PC-9 (cell line): ENCODE data around the gene NOTO. TPM values are rescaled to one million over a fixed set of nuclear protein-coding genes. Genes with fewer than 3 reads are reported as not detected.

Experiments used
- BruUV-seq: library from RNA; stranded (reverse); fragments of 400-500 nt; replicated peaks from 2 replicates; lab custom pipeline; 2021; lab: Mats Ljungman, UMichigan
- CTCF ChIA-PET: fragments of 300-600 bp; sonication (Branson Sonifier 250); formaldehyde crosslinking; loops from one replicate; lab custom pipeline; 2022; ENCODE audit warnings: antibody characterized with exemption; lab: Charles Lee
- POLR2A ChIA-PET: fragments of 300-600 bp; sonication (Branson Sonifier 250); formaldehyde crosslinking; loops from one replicate; lab custom pipeline; 2022; ENCODE audit warnings: antibody characterized with exemption; ENCODE audit not compliant: unreplicated experiment; lab: Charles Lee
- DNase-seq, 2 experiments: peaks; one replicate each; pipeline versions ENCODE4 v3.0.0 to v3.0.0-alpha.2; 2015 to 2022; ENCODE audit warnings: mixed read lengths in 1 of 2
- H2AFZ ChIP-seq: fragments of 200-600 bp; sonication (generic); 2 replicates; pipeline ENCODE4 v1.8.1; 2017; ENCODE audit warnings: antibody characterized with exemption
- H3F3A ChIP-seq: fragments of 200-600 bp; sonication (generic); 2 replicates; pipeline ENCODE4 v1.8.1; 2017; ENCODE audit warnings: antibody characterized with exemption, mild to moderate bottlenecking, low read depth; ENCODE audit not compliant: insufficient read depth
- H3K27ac ChIP-seq: fragments of 200-600 bp; sonication (generic); 2 replicates; pipeline ENCODE4 v1.6.1; 2016; ENCODE audit warnings: mixed run types
- H3K27me3 ChIP-seq: fragments of 200-600 bp; sonication (generic); 2 replicates; pipeline ENCODE4 v1.6.1; 2016; ENCODE audit warnings: low read depth, mixed run types; ENCODE audit not compliant: insufficient read depth
- H3K36me3 ChIP-seq: fragments of 200-600 bp; sonication (generic); 2 replicates; pipeline ENCODE4 v1.6.1; 2016; ENCODE audit warnings: low read depth, mixed run types
- H3K4me1 ChIP-seq: fragments of 200-600 bp; sonication (generic); replicated peaks from 2 replicates; pipeline ENCODE4 v1.6.1; 2016; ENCODE audit warnings: mixed run types; ENCODE audit not compliant: insufficient read depth
- H3K4me2 ChIP-seq: fragments of 200-600 bp; sonication (generic); 2 replicates; pipeline ENCODE4 v1.6.1; 2017; ENCODE audit warnings: mixed run types
- H3K4me3 ChIP-seq: fragments of 200-600 bp; sonication (generic); 2 replicates; pipeline ENCODE4 v1.6.1; 2016; ENCODE audit warnings: mixed run types
- H3K79me2 ChIP-seq: fragments of 200-600 bp; sonication (generic); 2 replicates; pipeline ENCODE4 v1.6.1; 2017; ENCODE audit warnings: low read depth, mixed run types
- H3K9me2 ChIP-seq: fragments of 200-600 bp; sonication (generic); 2 replicates; pipeline ENCODE4 v1.8.1; 2017; ENCODE audit warnings: mild to moderate bottlenecking; ENCODE audit not compliant: insufficient read depth
- H3K9me3 ChIP-seq: fragments of 200-600 bp; sonication (generic); 2 replicates; pipeline ENCODE4 v1.8.1; 2016; ENCODE audit warnings: low read depth; ENCODE audit not compliant: insufficient read depth
- H4K20me1 ChIP-seq: fragments of 200-600 bp; sonication (generic); 2 replicates; pipeline ENCODE4 v1.8.1; 2017; ENCODE audit not compliant: insufficient read depth
- EZH2 ChIP-seq: fragments of 200-600 bp; sonication (generic); IDR thresholded peaks from 2 replicates; pipeline ENCODE4 v1.8.0; 2017; ENCODE audit warnings: antibody characterized with exemption, low read depth
- intact Hi-C: fragments of 100-400 bp; cut with micrococcal nuclease; formaldehyde crosslinking; loops from one replicate; pipeline ENCODE4 v1.10.0; 2022; ENCODE audit not compliant: unreplicated experiment
- total RNA-seq: library from RNA; stranded (reverse); gene quantifications from 2 replicates; pipeline ENCODE4 v1.2.3, GENCODE V29; 2021
- TF ChIP-seq, protein P1 (sequence below): fragments of 200-600 bp; sonication (generic); conservative IDR thresholded peaks from 2 replicates; pipeline ENCODE4 v1.6.1; 2017; ENCODE audit warnings: mixed run types, antibody characterized with exemption, mild to moderate bottlenecking, moderate library complexity

Gene NOTO
- total RNA-seq, 1 experiment from 2014 or later: not detected

DNA sequence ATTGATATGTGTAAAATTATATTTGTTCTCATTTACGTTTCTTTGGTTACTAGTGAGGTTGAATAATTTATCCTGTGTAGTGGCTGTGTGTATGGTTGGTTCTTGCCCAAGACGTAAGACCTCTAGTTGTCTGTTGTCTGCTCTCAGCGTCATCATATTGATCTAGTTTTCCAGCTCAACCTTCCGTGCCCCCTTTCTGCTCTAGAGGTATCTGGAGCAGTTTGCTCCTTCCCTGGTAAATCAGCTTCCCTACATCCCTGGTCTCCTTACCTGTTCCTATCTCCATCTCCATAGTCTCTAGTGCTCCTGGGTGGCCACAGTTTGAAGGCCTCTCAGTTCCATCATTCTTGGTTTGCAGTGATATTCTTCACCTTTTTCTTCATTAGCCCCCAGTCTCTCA is 12.9 kb downstream of the NOTO start:
- peak overlapping the region; percentile 82 for H3K4me3 ChIP-seq
- H3F3A ChIP-seq: peaks cover 10% of the 10 kb centered on the region
- ChIA-PET POLR2A (interaction anchor here (0.6 to 0.7 kb wide), 2 partner anchors 15 to 1834 kb away, joined by 3 to 4 read pairs; no protein-coding TSS in a partner anchor), CTCF (interaction anchor here (0.6 to 0.8 kb wide), 2 partner anchors 38 to 241 kb away, joined by 3 to 6 read pairs; no protein-coding TSS in a partner anchor)
- peaks cover 6% of the 10 kb centered on the region; the same call in 1 of the 2 replicates for H4K20me1 ChIP-seq
- intact Hi-C loops: no loop called here
- H3K27me3 ChIP-seq: no peaks in the 10 kb centered on the region
- H3K36me3 ChIP-seq: peaks cover 3% of the 10 kb centered on the region; the same call in 1 of the 2 replicates
- H3K9me2 ChIP-seq: no peaks in the 10 kb centered on the region
- H3K79me2 ChIP-seq: peaks cover 45% of the 10 kb centered on the region
- H3K27ac ChIP-seq: no peak overlapping the region
- peak overlapping the region; percentile 76 for H3K4me2 ChIP-seq
- no peak for DNase-seq
- BruUV-seq: no TSS peak
- H3K9me3 ChIP-seq: no peaks in the 10 kb centered on the region
- no peak for TF ChIP-seq EZH2
- TF ChIP-seq, protein P1, sequence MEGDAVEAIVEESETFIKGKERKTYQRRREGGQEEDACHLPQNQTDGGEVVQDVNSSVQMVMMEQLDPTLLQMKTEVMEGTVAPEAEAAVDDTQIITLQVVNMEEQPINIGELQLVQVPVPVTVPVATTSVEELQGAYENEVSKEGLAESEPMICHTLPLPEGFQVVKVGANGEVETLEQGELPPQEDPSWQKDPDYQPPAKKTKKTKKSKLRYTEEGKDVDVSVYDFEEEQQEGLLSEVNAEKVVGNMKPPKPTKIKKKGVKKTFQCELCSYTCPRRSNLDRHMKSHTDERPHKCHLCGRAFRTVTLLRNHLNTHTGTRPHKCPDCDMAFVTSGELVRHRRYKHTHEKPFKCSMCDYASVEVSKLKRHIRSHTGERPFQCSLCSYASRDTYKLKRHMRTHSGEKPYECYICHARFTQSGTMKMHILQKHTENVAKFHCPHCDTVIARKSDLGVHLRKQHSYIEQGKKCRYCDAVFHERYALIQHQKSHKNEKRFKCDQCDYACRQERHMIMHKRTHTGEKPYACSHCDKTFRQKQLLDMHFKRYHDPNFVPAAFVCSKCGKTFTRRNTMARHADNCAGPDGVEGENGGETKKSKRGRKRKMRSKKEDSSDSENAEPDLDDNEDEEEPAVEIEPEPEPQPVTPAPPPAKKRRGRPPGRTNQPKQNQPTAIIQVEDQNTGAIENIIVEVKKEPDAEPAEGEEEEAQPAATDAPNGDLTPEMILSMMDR: no peak
- peaks cover 15% of the 10 kb centered on the region; the same call in 1 of the 2 replicates for H3K4me1 ChIP-seq
- no peak overlapping the region for H2AFZ ChIP-seq

DNA sequence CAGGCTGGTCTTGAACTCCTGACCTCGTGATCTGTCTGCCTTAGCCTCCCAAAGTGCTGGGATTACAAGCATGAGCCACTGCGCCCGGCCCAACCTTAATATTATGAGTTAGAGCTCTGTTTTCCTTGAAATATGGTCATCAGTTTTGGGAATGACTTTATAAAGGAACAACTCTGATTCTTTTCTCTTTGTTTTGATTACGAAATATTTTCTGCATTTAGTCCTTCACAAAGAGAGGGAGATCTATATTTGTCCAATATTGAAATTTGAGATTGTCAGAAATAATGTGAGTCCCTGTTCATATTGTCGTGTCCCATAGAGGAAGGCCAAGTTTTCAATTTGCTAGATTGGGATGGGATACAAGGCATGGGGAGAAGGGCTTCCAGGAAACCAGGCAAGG is 14.8 kb downstream of the NOTO start:
- no peaks in the 10 kb centered on the region for H3K27me3 ChIP-seq
- no peaks in the 10 kb centered on the region for H3K9me2 ChIP-seq
- H3K4me3 ChIP-seq: no peak overlapping the region
- H3K4me1 ChIP-seq: peaks cover 15% of the 10 kb centered on the region; the same call in 1 of the 2 replicates
- H3K36me3 ChIP-seq: peaks cover 21% of the 10 kb centered on the region; the same call in 1 of the 2 replicates
- no peak overlapping the region for H3K27ac ChIP-seq
- peaks cover 6% of the 10 kb centered on the region; the same call in 1 of the 2 replicates for H4K20me1 ChIP-seq
- H2AFZ ChIP-seq: no peak overlapping the region
- no TSS peak for BruUV-seq
- CTCF ChIA-PET: no interaction called here
- no peak for DNase-seq
- no peak overlapping the region for H3K4me2 ChIP-seq
- intact Hi-C loops: no loop called here
- H3K79me2 ChIP-seq: peaks cover 45% of the 10 kb centered on the region
- H3F3A ChIP-seq: peaks cover 10% of the 10 kb centered on the region
- H3K9me3 ChIP-seq: no peaks in the 10 kb centered on the region
- TF ChIP-seq EZH2: no peak
- TF ChIP-seq, protein P1: no peak
- POLR2A ChIA-PET: no interaction called here

DNA sequence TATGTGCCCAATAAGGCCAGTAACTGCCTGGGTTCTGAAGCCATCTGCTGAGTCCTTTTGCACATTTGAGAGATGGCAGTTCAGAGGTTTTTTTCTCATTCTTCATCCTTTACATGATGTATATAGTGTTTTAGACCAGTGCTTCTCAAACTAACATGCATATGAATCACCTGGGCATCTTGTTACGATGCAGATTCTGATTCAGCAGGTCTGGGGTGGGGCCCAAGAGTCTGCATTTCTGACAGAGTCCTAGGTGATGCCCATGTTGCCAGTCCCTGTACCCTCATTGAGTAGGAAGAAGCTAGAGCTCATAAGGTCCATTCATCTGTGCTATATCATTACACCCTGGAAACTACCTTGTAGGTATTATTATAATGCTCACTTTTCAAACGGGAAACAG is 15.5 kb downstream of the NOTO start:
- no TSS peak for BruUV-seq
- Histone ChIP-seq H3K4me2 (no peak overlapping the region), H3K27ac (no peak overlapping the region)

More for the DNA sequence above, 15.5 kb downstream of the NOTO start:
- POLR2A ChIA-PET: interaction anchor here (0.5 kb wide), 1 partner anchor 106 kb away, joined by 5 read pairs; no protein-coding TSS in a partner anchor
- H3F3A ChIP-seq: peaks cover 8% of the 10 kb centered on the region
- H3K27me3 ChIP-seq: no peaks in the 10 kb centered on the region
- intact Hi-C loops: no loop called here
- DNase-seq: no peak
- H3K4me3 ChIP-seq: no peak overlapping the region
- H3K36me3 ChIP-seq: peaks cover 21% of the 10 kb centered on the region; the same call in 1 of the 2 replicates
- peaks cover 11% of the 10 kb centered on the region; the same call in 1 of the 2 replicates for H4K20me1 ChIP-seq
- CTCF ChIA-PET: no interaction called here
- no peak overlapping the region for H2AFZ ChIP-seq
- peaks cover 45% of the 10 kb centered on the region for H3K79me2 ChIP-seq
- H3K9me3 ChIP-seq: no peaks in the 10 kb centered on the region
- peaks cover 15% of the 10 kb centered on the region; the same call in 1 of the 2 replicates for H3K4me1 ChIP-seq
- TF ChIP-seq EZH2: no peak
- TF ChIP-seq, protein P1: no peak
- H3K9me2 ChIP-seq: no peaks in the 10 kb centered on the region
